ENCODE data around the gene CATSPERE. TPM values are rescaled to one million over a fixed set of nuclear protein-coding genes. Genes with fewer than 3 reads are reported as not detected.
"Not testable (repeated sequence)": the region's sequence is repeated elsewhere in the genome, so short reads cannot be mapped to it uniquely, and the experiment has no call there.

CATSPERE gene
- total and polyA plus RNA-seq, 2 donors (not counting 3 experiments of a cell fraction or from before 2014, with no cell fraction given): 0.61 to 1.9 TPM

GRCh38 chr1:244578205-244578604 is 117.1 kb downstream of the CATSPERE start:
- intact Hi-C loops (cut with micrococcal nuclease); H3K27ac ChIP-seq (ENCODE audit: insufficient read depth, low read depth, low read length); H3K9me1 ChIP-seq (replicated peaks; ENCODE audit: control insufficient read depth, extremely low read depth, insufficient read depth, low read length); H3K4me3 ChIP-seq (replicated peaks in 1 of 3; ENCODE audit: insufficient read depth in 1 of 3, low read depth in 1 of 3, low read length in 3 of 3); DNase-seq (ENCODE audit: low read depth, low spot score); H3K79me2 ChIP-seq (ENCODE audit: control insufficient read depth, insufficient read depth, low read length); FAIRE-seq; H3K27me3 ChIP-seq (ENCODE audit: control insufficient read depth in 2 of 2, insufficient read depth in 2 of 2, low read length in 2 of 2); dilution Hi-C loops (cut with MboI; ENCODE audit: extremely low pct_ligation_motif_present, low sequenced_read_pairs); H4K20me1 ChIP-seq (replicated peaks; ENCODE audit: control insufficient read depth, extremely low read depth, insufficient read depth, low read length); BruUV-seq (replicated peaks); CTCF ChIA-PET; H3K4me1 ChIP-seq (ENCODE audit: control insufficient read depth, extremely low read depth, insufficient read depth, low read length); H3K36me3 ChIP-seq (ENCODE audit: control insufficient read depth in 2 of 2, extremely low read depth in 1 of 2, insufficient read depth in 2 of 2, low read length in 2 of 2); H3K9ac ChIP-seq (replicated peaks; ENCODE audit: extremely low read depth, insufficient read depth, low read length); H3K9me3 ChIP-seq (replicated peaks; ENCODE audit: control insufficient read depth, insufficient read depth, low read length); H2AFZ ChIP-seq (ENCODE audit: low read depth, low read length); POLR2A ChIA-PET; H3K4me2 ChIP-seq (ENCODE audit: insufficient read depth, low read length): not testable (repeated sequence)

- Histone ChIP-seq H2AFZ (ENCODE audit: low read depth, low read length) (no peak overlapping the region), H4K20me1 (replicated peaks; ENCODE audit: control insufficient read depth, extremely low read depth, insufficient read depth, low read length) (no peaks in the 10 kb centered on the region), H3K79me2 (ENCODE audit: control insufficient read depth, insufficient read depth, low read length) (no peaks in the 10 kb centered on the region), H3K4me2 (ENCODE audit: insufficient read depth, low read length) (no peak overlapping the region), H3K9ac (replicated peaks; ENCODE audit: extremely low read depth, insufficient read depth, low read length) (no peak overlapping the region), H3K4me3 (replicated peaks in 1 of 3; ENCODE audit: insufficient read depth in 1 of 3, low read depth in 1 of 3, low read length in 3 of 3) (no peak overlapping the region), H3K9me3 (replicated peaks; ENCODE audit: control insufficient read depth, insufficient read depth, low read length) (no peaks in the 10 kb centered on the region), H3K27ac (ENCODE audit: insufficient read depth, low read depth, low read length) (no peak overlapping the region), H3K36me3 (ENCODE audit: control insufficient read depth in 2 of 2, extremely low read depth in 1 of 2, insufficient read depth in 2 of 2, low read length in 2 of 2) (no peaks in the 10 kb centered on the region), H3K9me1 (replicated peaks; ENCODE audit: control insufficient read depth, extremely low read depth, insufficient read depth, low read length) (no peaks in the 10 kb centered on the region), H3K4me1 (ENCODE audit: control insufficient read depth, extremely low read depth, insufficient read depth, low read length) (no peaks in the 10 kb centered on the region), H3K27me3 (ENCODE audit: control insufficient read depth in 2 of 2, insufficient read depth in 2 of 2, low read length in 2 of 2) (no peaks in the 10 kb centered on the region)
- intact Hi-C loops (cut with micrococcal nuclease): no loop called here
- no peak for TF ChIP-seq JUN (IDR thresholded peaks at IDR 0.05; ENCODE audit: borderline replicate concordance, insufficient read depth, insufficient read length, low read depth)
- TF ChIP-seq POLR2AphosphoS5 (IDR thresholded peaks at IDR 0.05; ENCODE audit: insufficient read depth, low read depth, low read length): no peak
- no peak for TF ChIP-seq EZH2 (IDR thresholded peaks at IDR 0.05; ENCODE audit: borderline replicate concordance, low read depth, low read length, severe bottlenecking)
- TF ChIP-seq MAX (IDR thresholded peaks at IDR 0.05; ENCODE audit: insufficient read depth, insufficient read length): no peak
- TF ChIP-seq FOS (IDR thresholded peaks at IDR 0.05; ENCODE audit: borderline replicate concordance, insufficient read depth, low read length): no peak
- TF ChIP-seq CTCF (IDR thresholded peaks at IDR 0.05; ENCODE audit: extremely low read depth in 1 of 2, insufficient read depth in 1 of 2, low read depth in 1 of 2, low read length in 2 of 2): no peak
- no peak for TF ChIP-seq MYC (IDR thresholded peaks at IDR 0.05; ENCODE audit: low read depth, low read length)
- no peak for TF ChIP-seq GATA2 (IDR thresholded peaks at IDR 0.05; ENCODE audit: insufficient read depth, insufficient read length, low read depth, low read length)
- no peak for TF ChIP-seq POLR2A (IDR thresholded peaks at IDR 0.05; ENCODE audit: low read depth, low read length)
- dilution Hi-C loops (cut with MboI; ENCODE audit: extremely low pct_ligation_motif_present, low sequenced_read_pairs): no loop called here
- DNase-seq (ENCODE audit: low read depth, low spot score) (no peak), FAIRE-seq (no peak)
- BruUV-seq (replicated peaks): no TSS peak
- POLR2A ChIA-PET: no interaction called here
- CTCF ChIA-PET: no interaction called here
Measured at GRCh38 chr1:244583358-244583982, 122.4 kb downstream of the CATSPERE start.

Data from endothelial cell of umbilical vein (primary cell).